SK-N-SH (cell line): ENCODE data around the gene NAALADL2.

ENCODE experiments used
- CTCF ChIP-seq: fragments of 200-600 bp; sonication (generic); IDR thresholded peaks from 2 replicates; pipeline ENCODE4 v1.6.1; 2017; ENCODE audit warnings: antibody characterized with exemption, mild to moderate bottlenecking, moderate library complexity
- ELF1 ChIP-seq: IDR thresholded peaks from 2 replicates; pipeline ENCODE4 v1.4.0; 2012
- EZH2phosphoT487 ChIP-seq: fragments of 200-600 bp; sonication (generic); IDR thresholded peaks from 2 replicates; pipeline ENCODE4 v1.6.1; 2017; ENCODE audit warnings: low read depth, mixed run types, mild to moderate bottlenecking, antibody characterized with exemption, moderate library complexity, borderline replicate concordance
- FOXJ3 ChIP-seq: sonication (generic); formaldehyde crosslinking; IDR thresholded peaks from 2 replicates; pipeline ENCODE4 v1.5.1; 2020; ENCODE audit warnings: mild to moderate bottlenecking, missing genetic modification reagents
- NFIC ChIP-seq: IDR thresholded peaks from 2 replicates; pipeline ENCODE4 v1.4.0; 2012; ENCODE audit warnings: borderline replicate concordance
- PBX3 ChIP-seq: IDR thresholded peaks from 2 replicates; pipeline ENCODE4; 2012
- POLR2AphosphoS5 ChIP-seq: IDR thresholded peaks from 2 replicates; pipeline ENCODE4 v1.6.1; 2012; ENCODE audit warnings: low read depth, low read length
- RFX5 ChIP-seq: IDR thresholded peaks from 2 replicates; pipeline ENCODE4 v1.6.1; 2012; ENCODE audit warnings: mild to moderate bottlenecking, improper control_type of control experiment, low read length
- SIN3A ChIP-seq: IDR thresholded peaks from 2 replicates; pipeline ENCODE4 v1.6.1; 2012; ENCODE audit warnings: low read depth, mild to moderate bottlenecking, low read length, moderate library complexity, borderline replicate concordance
- TAF1 ChIP-seq: IDR thresholded peaks from 2 replicates; pipeline ENCODE4 v1.6.1; 2012; ENCODE audit warnings: low read depth, mild to moderate bottlenecking, low read length, moderate library complexity, borderline replicate concordance
- TEAD4 ChIP-seq: IDR thresholded peaks from 2 replicates; pipeline ENCODE4 v1.4.0; 2012; ENCODE audit warnings: mild to moderate bottlenecking, borderline replicate concordance; ENCODE audit not compliant: insufficient read depth
- TF ChIP-seq, protein P1 (sequence below): fragments of 150-350 bp; IDR thresholded peaks from 2 replicates; pipeline ENCODE4 v1.6.1; 2017; ENCODE audit warnings: antibody characterized with exemption, low read length, low read depth, borderline replicate concordance
- TF ChIP-seq, protein P2 (sequence below): IDR thresholded peaks from 2 replicates; pipeline ENCODE4 v1.4.0; 2012; ENCODE audit warnings: low read depth, borderline replicate concordance
- TF ChIP-seq, protein P3 (sequence below): IDR thresholded peaks from 2 replicates; pipeline ENCODE4 v1.6.1; 2012; ENCODE audit warnings: mild to moderate bottlenecking, low read depth, low read length, moderate library complexity

DNA sequence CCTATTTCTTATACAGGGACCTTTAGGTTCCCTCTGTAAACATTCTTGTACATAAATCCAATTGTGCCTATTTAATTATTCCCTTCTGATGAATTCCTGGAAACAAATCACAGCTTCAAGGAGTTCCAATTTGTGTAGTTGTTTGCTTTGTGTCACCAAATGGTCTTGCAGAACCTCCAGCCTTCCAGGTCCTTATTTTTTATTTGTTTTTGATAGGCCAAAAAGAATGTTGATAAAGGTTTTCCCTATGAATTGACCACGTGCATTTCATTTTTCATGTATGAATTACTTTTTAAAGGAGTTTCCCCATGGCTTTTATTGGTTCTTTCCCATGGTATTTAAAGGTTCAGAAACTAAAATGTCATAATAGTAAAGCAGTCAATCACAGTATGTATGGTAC lies 243.0 kb downstream of the NAALADL2 start:
- TF ChIP-seq, protein P1, sequence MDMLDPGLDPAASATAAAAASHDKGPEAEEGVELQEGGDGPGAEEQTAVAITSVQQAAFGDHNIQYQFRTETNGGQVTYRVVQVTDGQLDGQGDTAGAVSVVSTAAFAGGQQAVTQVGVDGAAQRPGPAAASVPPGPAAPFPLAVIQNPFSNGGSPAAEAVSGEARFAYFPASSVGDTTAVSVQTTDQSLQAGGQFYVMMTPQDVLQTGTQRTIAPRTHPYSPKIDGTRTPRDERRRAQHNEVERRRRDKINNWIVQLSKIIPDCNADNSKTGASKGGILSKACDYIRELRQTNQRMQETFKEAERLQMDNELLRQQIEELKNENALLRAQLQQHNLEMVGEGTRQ, result no peak
- TF ChIP-seq CTCF (no peak), PBX3 (no peak), ELF1 (no peak), SIN3A (no peak), POLR2AphosphoS5 (no peak), EZH2phosphoT487 (no peak), FOXJ3 (CRISPR knock-in tag) (no peak), NFIC (no peak), RFX5 (no peak), TAF1 (no peak), TEAD4 (no peak)
- TF ChIP-seq, protein P2, sequence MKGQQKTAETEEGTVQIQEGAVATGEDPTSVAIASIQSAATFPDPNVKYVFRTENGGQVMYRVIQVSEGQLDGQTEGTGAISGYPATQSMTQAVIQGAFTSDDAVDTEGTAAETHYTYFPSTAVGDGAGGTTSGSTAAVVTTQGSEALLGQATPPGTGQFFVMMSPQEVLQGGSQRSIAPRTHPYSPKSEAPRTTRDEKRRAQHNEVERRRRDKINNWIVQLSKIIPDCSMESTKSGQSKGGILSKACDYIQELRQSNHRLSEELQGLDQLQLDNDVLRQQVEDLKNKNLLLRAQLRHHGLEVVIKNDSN, result no peak
- TF ChIP-seq, protein P3, sequence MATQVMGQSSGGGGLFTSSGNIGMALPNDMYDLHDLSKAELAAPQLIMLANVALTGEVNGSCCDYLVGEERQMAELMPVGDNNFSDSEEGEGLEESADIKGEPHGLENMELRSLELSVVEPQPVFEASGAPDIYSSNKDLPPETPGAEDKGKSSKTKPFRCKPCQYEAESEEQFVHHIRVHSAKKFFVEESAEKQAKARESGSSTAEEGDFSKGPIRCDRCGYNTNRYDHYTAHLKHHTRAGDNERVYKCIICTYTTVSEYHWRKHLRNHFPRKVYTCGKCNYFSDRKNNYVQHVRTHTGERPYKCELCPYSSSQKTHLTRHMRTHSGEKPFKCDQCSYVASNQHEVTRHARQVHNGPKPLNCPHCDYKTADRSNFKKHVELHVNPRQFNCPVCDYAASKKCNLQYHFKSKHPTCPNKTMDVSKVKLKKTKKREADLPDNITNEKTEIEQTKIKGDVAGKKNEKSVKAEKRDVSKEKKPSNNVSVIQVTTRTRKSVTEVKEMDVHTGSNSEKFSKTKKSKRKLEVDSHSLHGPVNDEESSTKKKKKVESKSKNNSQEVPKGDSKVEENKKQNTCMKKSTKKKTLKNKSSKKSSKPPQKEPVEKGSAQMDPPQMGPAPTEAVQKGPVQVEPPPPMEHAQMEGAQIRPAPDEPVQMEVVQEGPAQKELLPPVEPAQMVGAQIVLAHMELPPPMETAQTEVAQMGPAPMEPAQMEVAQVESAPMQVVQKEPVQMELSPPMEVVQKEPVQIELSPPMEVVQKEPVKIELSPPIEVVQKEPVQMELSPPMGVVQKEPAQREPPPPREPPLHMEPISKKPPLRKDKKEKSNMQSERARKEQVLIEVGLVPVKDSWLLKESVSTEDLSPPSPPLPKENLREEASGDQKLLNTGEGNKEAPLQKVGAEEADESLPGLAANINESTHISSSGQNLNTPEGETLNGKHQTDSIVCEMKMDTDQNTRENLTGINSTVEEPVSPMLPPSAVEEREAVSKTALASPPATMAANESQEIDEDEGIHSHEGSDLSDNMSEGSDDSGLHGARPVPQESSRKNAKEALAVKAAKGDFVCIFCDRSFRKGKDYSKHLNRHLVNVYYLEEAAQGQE, result no peak
